H9 (cell line): ENCODE measurements around the gene P4HA3. TPM values are rescaled to one million over a fixed set of nuclear protein-coding genes. Genes with fewer than 3 reads are reported as not detected.

Experiments used
- DNase-seq: peaks from one replicate; pipeline ENCODE4 v3.0.0-alpha.2; 2017
- H2AFZ ChIP-seq: one replicate; pipeline ENCODE4 v1.6.1; 2013; ENCODE audit warnings: mild to moderate bottlenecking, low read length, control low read depth, moderate library complexity
- H2AK5ac ChIP-seq: 2 replicates; pipeline ENCODE4 v1.6.1; 2013; ENCODE audit warnings: low read length, control low read depth, mixed read lengths; ENCODE audit not compliant: insufficient read length
- H2BK120ac ChIP-seq: one replicate; pipeline ENCODE4 v1.6.1; 2013; ENCODE audit warnings: low read depth, mild to moderate bottlenecking, low read length, control low read depth, inconsistent platforms; ENCODE audit not compliant: poor library complexity, severe bottlenecking
- H2BK12ac ChIP-seq: 2 replicates; pipeline ENCODE4 v1.6.1; 2013; ENCODE audit warnings: low read length, control low read depth, mixed read lengths, low read depth; ENCODE audit not compliant: insufficient read length
- H2BK15ac ChIP-seq: 2 replicates; pipeline ENCODE4 v1.6.1; 2013; ENCODE audit warnings: low read depth, low read length, control low read depth
- H2BK20ac ChIP-seq: one replicate; pipeline ENCODE4 v1.6.1; 2013; ENCODE audit warnings: low read depth, mild to moderate bottlenecking, low read length, control low read depth, inconsistent platforms; ENCODE audit not compliant: poor library complexity, severe bottlenecking
- H2BK5ac ChIP-seq: 2 replicates; pipeline ENCODE4 v1.6.1; 2013; ENCODE audit warnings: low read length, control low read depth, mixed read lengths; ENCODE audit not compliant: insufficient read length
- H3K14ac ChIP-seq: 2 replicates; pipeline ENCODE4 v1.6.1; 2013; ENCODE audit warnings: low read length, control low read depth; ENCODE audit not compliant: insufficient read depth
- H3K18ac ChIP-seq: 2 replicates; pipeline ENCODE4 v1.6.1; 2013; ENCODE audit warnings: low read depth, mild to moderate bottlenecking, mixed read lengths, low read length, control low read depth; ENCODE audit not compliant: insufficient read length
- H3K23ac ChIP-seq: 2 replicates; pipeline ENCODE4 v1.6.1; 2013; ENCODE audit warnings: low read length, control low read depth, mixed read lengths, low read depth; ENCODE audit not compliant: insufficient read length
- H3K23me2 ChIP-seq: 2 replicates; pipeline ENCODE4 v1.6.1; 2013; ENCODE audit warnings: low read depth, mild to moderate bottlenecking, mixed read lengths, low read length, control low read depth; ENCODE audit not compliant: insufficient read length, poor library complexity, severe bottlenecking
- H3K27ac ChIP-seq: 2 replicates; pipeline ENCODE4 v1.5.1; 2013; ENCODE audit warnings: low read length, control low read depth, mixed read lengths, low read depth; ENCODE audit not compliant: insufficient read length
- H3K27me3 ChIP-seq: 2 replicates; pipeline ENCODE4 v1.6.1; 2013; ENCODE audit warnings: low read length, control low read depth, inconsistent platforms; ENCODE audit not compliant: insufficient read depth
- H3K4ac ChIP-seq: 2 replicates; pipeline ENCODE4 v1.6.1; 2013; ENCODE audit warnings: low read depth, mild to moderate bottlenecking, control low read depth, inconsistent platforms, low read length, moderate library complexity
- H3K4me1 ChIP-seq: 2 replicates; pipeline ENCODE4 v1.6.1; 2013; ENCODE audit warnings: low read length, control low read depth, inconsistent platforms; ENCODE audit not compliant: insufficient read depth
- H3K4me2 ChIP-seq: 2 replicates; pipeline ENCODE4 v1.6.1; 2013; ENCODE audit warnings: low read length, control low read depth, mixed read lengths; ENCODE audit not compliant: insufficient read length, insufficient read depth
- H3K56ac ChIP-seq: 2 replicates; pipeline ENCODE4 v1.6.1; 2013; ENCODE audit warnings: low read depth, mild to moderate bottlenecking, mixed read lengths, low read length, control low read depth; ENCODE audit not compliant: insufficient read length
- H3K79me1 ChIP-seq: 2 replicates; pipeline ENCODE4 v1.6.1; 2013; ENCODE audit warnings: low read depth, mild to moderate bottlenecking, moderate library complexity, low read length, control low read depth, inconsistent platforms; ENCODE audit not compliant: insufficient read depth, poor library complexity, severe bottlenecking
- H3K79me2 ChIP-seq: 2 replicates; pipeline ENCODE4 v1.6.1; 2013; ENCODE audit warnings: low read length, control low read depth, inconsistent platforms; ENCODE audit not compliant: insufficient read depth
- H3K9ac ChIP-seq: 2 replicates; pipeline ENCODE4 v1.6.1; 2013; ENCODE audit warnings: low read length, control low read depth, mixed read lengths; ENCODE audit not compliant: insufficient read length; ENCODE audit errors: extremely low read depth
- H3K9me3 ChIP-seq: one replicate; pipeline ENCODE4 v1.6.1; 2013; ENCODE audit warnings: low read depth, low read length, inconsistent platforms; ENCODE audit not compliant: control insufficient read depth
- H3T11ph ChIP-seq: one replicate; pipeline ENCODE4 v1.6.1; 2013; ENCODE audit warnings: mild to moderate bottlenecking, low read length, control low read depth, inconsistent platforms
- H4K20me1 ChIP-seq: one replicate; pipeline ENCODE4 v1.6.1; 2013; ENCODE audit not compliant: control insufficient read depth, insufficient read length, insufficient read depth
- H4K5ac ChIP-seq: 2 replicates; pipeline ENCODE4 v1.6.1; 2013; ENCODE audit warnings: low read depth, mild to moderate bottlenecking, mixed read lengths, low read length, control low read depth; ENCODE audit not compliant: insufficient read length
- H4K8ac ChIP-seq: replicated peaks from 2 replicates; pipeline ENCODE4 v1.6.1; 2013; ENCODE audit warnings: low read length, control low read depth, mixed read lengths, low read depth; ENCODE audit not compliant: insufficient read length
- H4K91ac ChIP-seq: 2 replicates; pipeline ENCODE4 v1.6.1; 2013; ENCODE audit warnings: low read depth, mild to moderate bottlenecking, moderate library complexity, mixed read lengths, low read length, control low read depth; ENCODE audit not compliant: insufficient read length
- H3K27ac Mint-ChIP-seq, 3 experiments: 2 replicates in 2 of 3; 3 replicates in 1 of 3; pipeline ENCODE4 v1.8.0; 2020 to 2021; ENCODE audit warnings: mixed read lengths in 3 of 3, mild to moderate bottlenecking in 1 of 3, moderate library complexity in 1 of 3
- H3K27me3 Mint-ChIP-seq: 2 replicates; pipeline ENCODE4 v1.8.0; 2021; ENCODE audit warnings: low read depth, mild to moderate bottlenecking, moderate library complexity, mixed read lengths
- H3K36me3 Mint-ChIP-seq, 3 experiments: 2 replicates in 2 of 3; 3 replicates in 1 of 3; pipeline ENCODE4 v1.8.0; 2020 to 2021; ENCODE audit warnings: low read depth in 3 of 3, mixed read lengths in 3 of 3; ENCODE audit not compliant: insufficient read depth in 1 of 3
- H3K4me1 Mint-ChIP-seq, 2 experiments: 2 replicates each; pipeline ENCODE4 v1.8.0; 2020; ENCODE audit warnings: mixed read lengths in 2 of 2
- H3K4me3 Mint-ChIP-seq, 2 experiments: 2 replicates in 1 of 2; 3 replicates in 1 of 2; pipeline ENCODE4 v1.8.0; 2020 to 2021; ENCODE audit warnings: mild to moderate bottlenecking in 2 of 2, mixed read lengths in 2 of 2, moderate library complexity in 1 of 2
- H3K9me3 Mint-ChIP-seq, 2 experiments: 2 replicates in 1 of 2; 3 replicates in 1 of 2; pipeline ENCODE4 v1.8.0; 2020; ENCODE audit warnings: mild to moderate bottlenecking in 2 of 2, mixed read lengths in 2 of 2, moderate library complexity in 1 of 2
- CTCF ChIP-seq: fragments of 200-600 bp; sonication (generic); conservative IDR thresholded peaks from 3 replicates; pipeline ENCODE4 v1.8.0; 2021; ENCODE audit warnings: antibody characterized with exemption, mild to moderate bottlenecking
- WGBS: extraction: QIAGEN DNeasy Blood & Tissue Kit; methylation state at CpG from one replicate; pipeline ENCODE4 v1.1.7; 2013; ENCODE audit warnings: missing lambda C conversion rate, low lambda C conversion rate, mixed read lengths; ENCODE audit not compliant: insufficient read length; ENCODE audit errors: extremely low coverage; 5-methylcytosine and 5-hydroxymethylcytosine counted together
- total RNA-seq: library from RNA; stranded (reverse); gene quantifications from 2 replicates; pipeline ENCODE4 v1.2.1, GENCODE V29; 2021

P4HA3 gene
- total RNA-seq, 1 experiment from 2014 or later, result not detected

GRCh38 chr11:74327076-74327475 lies 15.6 kb upstream of the P4HA3 start:
- no peak overlapping the region for H4K8ac ChIP-seq
- no peaks in the 10 kb centered on the region for H3K9me3 ChIP-seq
- no peak overlapping the region for H2BK20ac ChIP-seq
- H2BK12ac ChIP-seq, result no peak overlapping the region
- H3K18ac ChIP-seq, result no peak overlapping the region
- no peak overlapping the region for H2BK15ac ChIP-seq
- H3K9me3 Mint-ChIP-seq, result peaks cover 6 to 7% of the 10 kb centered on the region in 2 experiments; a peak in 4 of 5 replicates
- H3K9ac ChIP-seq, result no peak overlapping the region
- no peak overlapping the region for H3T11ph ChIP-seq
- no peak overlapping the region for H4K5ac ChIP-seq
- H3K56ac ChIP-seq, result no peak overlapping the region
- H3K27me3 Mint-ChIP-seq, result peaks cover 2% of the 10 kb centered on the region
- H3K27ac Mint-ChIP-seq, result peak overlapping the region in 1 of 3 experiments; percentile 75; a peak in 1 of 7 replicates
- no peaks in the 10 kb centered on the region for H3K27me3 ChIP-seq
- no peak overlapping the region for H3K4me3 Mint-ChIP-seq
- peaks cover 6 to 8% of the 10 kb centered on the region in 2 experiments; a peak in 3 of 4 replicates for H3K4me1 Mint-ChIP-seq
- no peak for DNase-seq
- TF ChIP-seq CTCF, result no peak
- no peak overlapping the region for H2AK5ac ChIP-seq
- peaks cover 4 to 22% (median 18%) of the 10 kb centered on the region in 3 experiments; a peak in 6 of 7 replicates for H3K36me3 Mint-ChIP-seq
- no peak overlapping the region for H3K4me2 ChIP-seq
- H3K23ac ChIP-seq, result no peak overlapping the region
- no peak overlapping the region for H3K14ac ChIP-seq
- no peak overlapping the region for H3K4ac ChIP-seq
- no peaks in the 10 kb centered on the region for H3K23me2 ChIP-seq
- H3K79me1 ChIP-seq, result no peaks in the 10 kb centered on the region
- H2AFZ ChIP-seq, result no peak overlapping the region
- H3K27ac ChIP-seq, result no peak overlapping the region
- no peaks in the 10 kb centered on the region; the same call in 1 of the 2 replicates for H3K4me1 ChIP-seq
- H3K79me2 ChIP-seq, result no peaks in the 10 kb centered on the region
- no CpG with 5 or more reads among the region's 1 CpG for WGBS
- no peaks in the 10 kb centered on the region for H4K20me1 ChIP-seq
- no peak overlapping the region for H4K91ac ChIP-seq
- no peak overlapping the region for H2BK120ac ChIP-seq
- no peak overlapping the region for H2BK5ac ChIP-seq
